A673 (cell line): ENCODE measurements around the gene CCDC171. TPM values are rescaled to one million over a fixed set of nuclear protein-coding genes. Genes with fewer than 3 reads are reported as not detected.

Experiments used
- BruUV-seq: library from RNA; stranded (reverse); fragments of 400-500 nt; replicated peaks from 2 replicates; lab custom pipeline; 2021; lab: Mats Ljungman, UMichigan
- CTCF ChIA-PET: fragments of 300-600 bp; sonication (Branson Sonifier 250); formaldehyde crosslinking; loops from one replicate; lab custom pipeline; 2022; ENCODE audit warnings: antibody characterized with exemption; lab: Charles Lee
- POLR2A ChIA-PET: fragments of 300-600 bp; sonication (Branson Sonifier 250); formaldehyde crosslinking; loops from one replicate; lab custom pipeline; 2022; ENCODE audit warnings: antibody characterized with exemption; ENCODE audit not compliant: low non-redundant PET; lab: Charles Lee
- DNase-seq: peaks from one replicate; pipeline ENCODE4 v3.0.0-alpha.2; 2015; ENCODE audit warnings: low spot score
- H3K27ac ChIP-seq: fragments of 200-600 bp; sonication (generic); 2 replicates; pipeline ENCODE4 v1.5.1; 2016; ENCODE audit warnings: mixed run types, low read depth, mild to moderate bottlenecking, mixed read lengths, antibody characterized with exemption, low read length; ENCODE audit not compliant: poor library complexity, severe bottlenecking
- H3K27me3 ChIP-seq: fragments of 200-600 bp; sonication (generic); replicated peaks from 2 replicates; pipeline ENCODE4 v1.6.1; 2017; ENCODE audit warnings: mixed run types, low read depth, mild to moderate bottlenecking, mixed read lengths, antibody characterized with exemption, low read length; ENCODE audit not compliant: insufficient read depth, poor library complexity
- H3K36me3 ChIP-seq: fragments of 200-600 bp; sonication (generic); 2 replicates; pipeline ENCODE4 v1.6.1; 2016; ENCODE audit warnings: mixed run types, mild to moderate bottlenecking, mixed read lengths, antibody characterized with exemption, low read length; ENCODE audit not compliant: insufficient read depth, poor library complexity, severe bottlenecking
- H3K4me1 ChIP-seq: fragments of 200-600 bp; sonication (generic); 2 replicates; pipeline ENCODE4 v1.6.1; 2017; ENCODE audit warnings: mixed run types, mild to moderate bottlenecking, mixed read lengths, antibody characterized with exemption, low read length; ENCODE audit not compliant: insufficient read depth, poor library complexity, severe bottlenecking
- H3K4me3 ChIP-seq: fragments of 200-600 bp; sonication (generic); 2 replicates; pipeline ENCODE4 v1.5.1; 2016; ENCODE audit warnings: low read depth, mixed run types, mild to moderate bottlenecking, mixed read lengths, low read length; ENCODE audit not compliant: poor library complexity, severe bottlenecking
- H3K9me3 ChIP-seq: fragments of 200-600 bp; sonication (generic); 2 replicates; pipeline ENCODE4 v1.6.1; 2016; ENCODE audit warnings: mixed run types, low read depth, mild to moderate bottlenecking, mixed read lengths, antibody characterized with exemption, low read length; ENCODE audit not compliant: poor library complexity, severe bottlenecking
- CTCF ChIP-seq: fragments of 300-800, 200-600 bp; sonication (generic); conservative IDR thresholded peaks from 2 replicates; pipeline ENCODE4 v1.5.1; 2017; ENCODE audit warnings: low read depth, mild to moderate bottlenecking, antibody characterized with exemption, low read length, moderate library complexity, mixed read lengths
- EZH2 ChIP-seq: fragments of 200-600 bp; sonication (generic); IDR thresholded peaks from 2 replicates; pipeline ENCODE4 v1.6.1; 2017; ENCODE audit warnings: borderline replicate concordance, low read depth, mild to moderate bottlenecking, mixed read lengths, antibody characterized with exemption, low read length; ENCODE audit not compliant: poor library complexity, severe bottlenecking
- intact Hi-C: fragments of 100-400 bp; cut with micrococcal nuclease; formaldehyde crosslinking; loops from one replicate; pipeline ENCODE4 v1.10.0; 2022; ENCODE audit not compliant: unreplicated experiment
- total RNA-seq: library from RNA; stranded (reverse); gene quantifications from 2 replicates; pipeline ENCODE4 v1.2.3, GENCODE V29; 2021

Gene CCDC171
- total RNA-seq, 1 experiment from 2014 or later = 72.5 TPM

GRCh38 chr9:15769547-15769946, 216.7 kb downstream of the CCDC171 start:
- CTCF ChIA-PET = no interaction called here
- DNase-seq = no peak
- Histone ChIP-seq H3K36me3 (no peaks in the 10 kb centered on the region), H3K4me3 (no peak overlapping the region), H3K27me3 (no peaks in the 10 kb centered on the region), H3K9me3 (no peaks in the 10 kb centered on the region), H3K27ac (no peak overlapping the region), H3K4me1 (no peaks in the 10 kb centered on the region)
- BruUV-seq = no TSS peak
- POLR2A ChIA-PET = no interaction called here
- intact Hi-C loops = no loop called here
- TF ChIP-seq CTCF = no peak
- no peak for TF ChIP-seq EZH2

GRCh38 chr9:15778861-15779260, 226.0 kb downstream of the CCDC171 start:
- intact Hi-C loops = no loop called here
- no TSS peak for BruUV-seq
- no peak overlapping the region for H3K27ac ChIP-seq
- H3K36me3 ChIP-seq = no peaks in the 10 kb centered on the region
- H3K27me3 ChIP-seq = no peaks in the 10 kb centered on the region
- POLR2A ChIA-PET = interaction anchor here (0.8 kb wide), 1 partner anchor 869 kb away, joined by 5 read pairs; no protein-coding TSS in a partner anchor
- no peaks in the 10 kb centered on the region for H3K4me1 ChIP-seq
- CTCF ChIA-PET = no interaction called here
- TF ChIP-seq EZH2 = no peak
- TF ChIP-seq CTCF = no peak
- DNase-seq = peak; percentile 0
- no peaks in the 10 kb centered on the region for H3K9me3 ChIP-seq
- no peak overlapping the region for H3K4me3 ChIP-seq

GRCh38 chr9:15782106-15782505, 229.3 kb downstream of the CCDC171 start:
- no TSS peak for BruUV-seq

More at GRCh38 chr9:15782106-15782505, 229.3 kb downstream of the CCDC171 start:
- Histone ChIP-seq H3K9me3 (no peaks in the 10 kb centered on the region), H3K27me3 (no peaks in the 10 kb centered on the region), H3K4me1 (no peaks in the 10 kb centered on the region), H3K4me3 (no peak overlapping the region), H3K27ac (no peak overlapping the region), H3K36me3 (no peaks in the 10 kb centered on the region)
- TF ChIP-seq CTCF = no peak
- no peak for TF ChIP-seq EZH2
- ChIA-PET CTCF (no interaction called here), POLR2A (no interaction called here)
- DNase-seq = no peak
- intact Hi-C loops = no loop called here
